Heart left ventricle (tissue), 16 donors: ENCODE data around the gene SLX4IP. TPM values are rescaled to one million over a fixed set of nuclear protein-coding genes. Genes with fewer than 3 reads are reported as not detected.
A peak's percentile ranks its signal among the peaks of the same experiment; 100 is the strongest.

Experiments
- ATAC-seq, 4 donors: fragments of 200-7000 bp; cut with Tn5 transposase; one replicate each; pipeline ENCODE4 v1.9.1; 2020 to 2022; ENCODE audit warnings: moderate library complexity in 4 of 4, mild to moderate bottlenecking in 3 of 4, moderate number of reproducible peaks in 1 of 4
- DNase-seq, 5 donors: peaks; one replicate each; pipeline ENCODE4 v3.0.0-alpha.2; 2020
- H3K27ac ChIP-seq, 12 donors: fragments of 200-600 bp; sonication (generic) in 4 of 12; one replicate each; pipeline versions ENCODE4 v1.5.0 to v1.8.0; 2016 to 2022; ENCODE audit warnings: mild to moderate bottlenecking in 2 of 12
- H3K27me3 ChIP-seq, 9 donors: fragments of 200-600 bp; sonication (generic) in 2 of 9; one replicate each; pipeline versions ENCODE4 v1.5.1 to v1.8.0; 2016 to 2022; ENCODE audit warnings: mild to moderate bottlenecking in 3 of 9
- H3K36me3 ChIP-seq, 9 donors: fragments of 200-600 bp; sonication (generic) in 2 of 9; one replicate each; pipeline versions ENCODE4 v1.5.0 to v1.8.0; 2018 to 2022; ENCODE audit warnings: mild to moderate bottlenecking in 2 of 9
- H3K4me1 ChIP-seq, 12 donors: fragments of 200-600 bp; sonication (generic) in 4 of 12; one replicate each; pipeline versions ENCODE4 v1.5.0 to v1.8.0; 2016 to 2022; ENCODE audit warnings: mild to moderate bottlenecking in 3 of 12
- H3K4me3 ChIP-seq, 12 donors: fragments of 200-600 bp; sonication (generic) in 4 of 12; one replicate each; pipeline versions ENCODE4 v1.5.0 to v1.8.0; 2017 to 2022; ENCODE audit warnings: mild to moderate bottlenecking in 9 of 12, moderate library complexity in 4 of 12
- H3K9me3 ChIP-seq, 12 donors: fragments of 200-600 bp; sonication (generic) in 4 of 12; one replicate each; pipeline versions ENCODE4 v1.5.0 to v1.8.0; 2016 to 2022; ENCODE audit warnings: mild to moderate bottlenecking in 1 of 12
- POLR2A ChIP-seq, 2 donors: fragments of 450-650 bp; IDR thresholded peaks; one replicate each; pipeline ENCODE4 v1.6.1; 2017; ENCODE audit warnings: antibody characterized with exemption in 2 of 2, mild to moderate bottlenecking in 2 of 2, moderate library complexity in 2 of 2
- WGBS, 4 donors: extraction: QIAGEN DNeasy Blood & Tissue Kit in 2 of 4; methylation state at CpG; one replicate each; pipeline versions ENCODE4 v1.1.5 to v1.1.7; 2013 to 2018; 5-methylcytosine and 5-hydroxymethylcytosine counted together
- intact Hi-C, 10 donors: fragments of 100-400 bp; cut with DNase I; formaldehyde crosslinking; loops; one replicate each; pipeline versions ENCODE4 v1.11.1 to v1.14.2; 2022
- polyA plus RNA-seq, 2 donors: library from polyadenylated mRNA; stranded (reverse); fragments of 200-250 nt; gene quantifications; one replicate each; pipeline ENCODE4 v1.2.3, GENCODE V29; 2013
- total RNA-seq, 9 donors: library from RNA; depleted of rRNA in 2 of 9; stranded (reverse); fragments of >200 nt in 2 of 9; fragmentation: NEBNext Ultra II Directional in 3 of 9; extraction: Animal tissue kit (Norgen Biotek cat#: 25700) in 3 of 9; gene quantifications; one replicate each; pipeline versions ENCODE4 v1.1.0 to v1.2.4, GENCODE V29; 2016 to 2023
- TF ChIP-seq, protein P1 (sequence below), 12 donors: fragments of 200-600 bp; sonication (generic) in 4 of 12; IDR thresholded peaks; one replicate each; pipeline versions ENCODE4 v1.5.0 to v1.8.0; 2018 to 2022; ENCODE audit warnings: antibody characterized with exemption in 12 of 12, mild to moderate bottlenecking in 5 of 12
- donor health status: ischemic (EF 13 %, LVEDD 7.1; RV severe dilation, severe dysfunction).
- donor health status: healthy with polysubstance abuse.
- donor health status: DM: no; HTN: yes; CAD: no.
- donor health status: DM: no; HTN: no; CAD: no.
- donor health status: ischemic (EF 25% LVEDD 6.9; RV normal size, moderate dysfunction).
- donor health status: ischemic (EF 25% LVEDD 5.7; RV mildly dilated, moderate dysfunction).
- donor health status: healthy.
- donor health status: DM: yes; HTN: yes; CAD: no.
- donor health status: ischemic (EF 35%, LVEDD 5.7; RV mildly dilated, moderate dysfunction).
- donor health status: nonischemic (EF 11% LVEDD 7.7; RV severe dilation, severe dysfunction).
- donor health status: DM: yes; HTN: yes; CAD: no.
- donor health status: PGD.
- donor health status: ischemic (EF 29% LVEDD 5.4; RV normal size, mild dysfunction).
- donor health status: nonischemic (EF 23%, LVEDD 6.1; RV moderate dilation, normal function).

Gene SLX4IP
- total and polyA plus RNA-seq, 11 donors: 1.1 to 4.3 (median 2.4) TPM

DNA sequence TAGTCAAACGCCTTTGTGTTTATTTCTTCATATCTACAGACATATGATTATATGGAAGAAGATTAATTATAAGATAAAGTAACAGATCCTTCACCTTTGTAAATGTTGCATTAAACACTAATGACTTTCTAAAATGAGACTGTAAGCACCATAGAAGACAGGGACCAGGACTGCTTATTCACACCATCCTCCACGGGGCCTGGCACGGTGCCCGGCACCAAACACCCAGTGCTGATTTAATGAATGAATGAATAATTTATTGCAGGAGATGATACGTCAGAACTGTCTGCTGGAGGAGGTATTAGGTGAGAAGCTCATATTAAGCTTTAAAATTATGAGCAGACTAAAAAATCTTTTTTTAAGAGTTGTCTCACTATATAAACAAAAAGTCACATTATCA lies 88.3 kb downstream of the SLX4IP start:
- WGBS, 4 donors: 71 to 87% (median 85%) methylated on average over 5 of the region's 5 CpGs
- Histone ChIP-seq H3K27me3 (no peaks in the 10 kb centered on the region), H3K27ac (peak overlapping the region in 6 of 12 donors; percentile 7 to 80 (median 39)), H3K9me3 (no peaks in the 10 kb centered on the region), H3K36me3 (no peaks in the 10 kb centered on the region), H3K4me3 (no peak overlapping the region), H3K4me1 (peaks cover 0 to 36% (median 2%) of the 10 kb centered on the region in 12 donors)
- ATAC-seq (no peak), DNase-seq (no peak)
- intact Hi-C loops: loop anchor here in 1 of 10 donors (10.0 kb wide), 1 partner anchor 49 kb away; no protein-coding TSS in a partner anchor
- TF ChIP-seq, protein P1, sequence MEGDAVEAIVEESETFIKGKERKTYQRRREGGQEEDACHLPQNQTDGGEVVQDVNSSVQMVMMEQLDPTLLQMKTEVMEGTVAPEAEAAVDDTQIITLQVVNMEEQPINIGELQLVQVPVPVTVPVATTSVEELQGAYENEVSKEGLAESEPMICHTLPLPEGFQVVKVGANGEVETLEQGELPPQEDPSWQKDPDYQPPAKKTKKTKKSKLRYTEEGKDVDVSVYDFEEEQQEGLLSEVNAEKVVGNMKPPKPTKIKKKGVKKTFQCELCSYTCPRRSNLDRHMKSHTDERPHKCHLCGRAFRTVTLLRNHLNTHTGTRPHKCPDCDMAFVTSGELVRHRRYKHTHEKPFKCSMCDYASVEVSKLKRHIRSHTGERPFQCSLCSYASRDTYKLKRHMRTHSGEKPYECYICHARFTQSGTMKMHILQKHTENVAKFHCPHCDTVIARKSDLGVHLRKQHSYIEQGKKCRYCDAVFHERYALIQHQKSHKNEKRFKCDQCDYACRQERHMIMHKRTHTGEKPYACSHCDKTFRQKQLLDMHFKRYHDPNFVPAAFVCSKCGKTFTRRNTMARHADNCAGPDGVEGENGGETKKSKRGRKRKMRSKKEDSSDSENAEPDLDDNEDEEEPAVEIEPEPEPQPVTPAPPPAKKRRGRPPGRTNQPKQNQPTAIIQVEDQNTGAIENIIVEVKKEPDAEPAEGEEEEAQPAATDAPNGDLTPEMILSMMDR (IDR thresholded peaks at IDR 0.05): no peak
- no peak for TF ChIP-seq POLR2A (IDR thresholded peaks at IDR 0.05)

- ATAC-seq (peak; percentile 83 to 93 (median 87)), DNase-seq (peak in 4 of 5 donors; percentile 48 to 58 (median 54))
- Histone ChIP-seq H3K27ac (peak overlapping the region in 9 of 12 donors; percentile 2 to 80 (median 28)), H3K4me1 (peaks cover 0 to 36% (median 2%) of the 10 kb centered on the region in 12 donors), H3K4me3 (no peak overlapping the region), H3K9me3 (no peaks in the 10 kb centered on the region), H3K27me3 (no peaks in the 10 kb centered on the region), H3K36me3 (no peaks in the 10 kb centered on the region)
- TF ChIP-seq, protein P1 (IDR thresholded peaks at IDR 0.05): no peak
- TF ChIP-seq POLR2A (IDR thresholded peaks at IDR 0.05): no peak
- WGBS, 4 donors: 51 to 69% (median 62%) methylated on average over 8 to 10 of the region's 10 CpGs
- intact Hi-C loops: loop anchor here in 1 of 10 donors (10.0 kb wide), 1 partner anchor 49 kb away; no protein-coding TSS in a partner anchor
Measured at GRCh38 chr20:10524034-10524476, 89.0 kb downstream of the SLX4IP start.

GRCh38 chr20:10524643-10525042 lies 89.5 kb downstream of the SLX4IP start:
- no peak for ATAC-seq
- 82 to 89% (median 84%) methylated on average over 4 of the region's 4 CpGs for WGBS, 4 donors
- DNase-seq: no peak
- Histone ChIP-seq H3K9me3 (no peaks in the 10 kb centered on the region), H3K4me1 (peaks cover 0 to 36% (median 2%) of the 10 kb centered on the region in 12 donors), H3K36me3 (no peaks in the 10 kb centered on the region), H3K27ac (peak overlapping the region in 8 of 12 donors; percentile 2 to 80 (median 28)), H3K4me3 (no peak overlapping the region), H3K27me3 (no peaks in the 10 kb centered on the region)
- intact Hi-C loops: loop anchor here in 1 of 10 donors (10.0 kb wide), 1 partner anchor 50 kb away; no protein-coding TSS in a partner anchor
- TF ChIP-seq POLR2A (IDR thresholded peaks at IDR 0.05): no peak
- TF ChIP-seq, protein P1 (IDR thresholded peaks at IDR 0.05): no peak

- 88 to 92% (median 89%) methylated on average over 3 of the region's 3 CpGs for WGBS, 4 donors
- Histone ChIP-seq H3K27ac (no peak overlapping the region), H3K4me3 (no peak overlapping the region), H3K36me3 (no peaks in the 10 kb centered on the region), H3K4me1 (peaks cover 0 to 17% (median 0%) of the 10 kb centered on the region in 12 donors), H3K27me3 (no peaks in the 10 kb centered on the region), H3K9me3 (no peaks in the 10 kb centered on the region)
- ATAC-seq (no peak), DNase-seq (no peak)
- TF ChIP-seq, protein P1 (IDR thresholded peaks at IDR 0.05): no peak
- intact Hi-C loops: loop anchor here in 1 of 10 donors (10.0 kb wide), 1 partner anchor 53 kb away; no protein-coding TSS in a partner anchor
Measured at GRCh38 chr20:10527781-10528180, 92.7 kb downstream of the SLX4IP start.
